VCaP (cell line): ENCODE results near the gene RGS14.

Source experiments
- H3K27ac ChIP-seq: fragments of 450-650 bp; 2 replicates; pipeline ENCODE4 v1.5.1; 2017
- CTCF ChIP-seq: fragments of 450-650 bp; conservative IDR thresholded peaks from 2 replicates; pipeline ENCODE4 v1.5.1; 2017; ENCODE audit warnings: mild to moderate bottlenecking, moderate library complexity

RGS14 gene

GRCh38 chr5:177317959-177318377 is 39.8 kb upstream of the RGS14 start:
- H3K27ac ChIP-seq = no peak overlapping the region
- peak; percentile 99 for TF ChIP-seq CTCF

- TF ChIP-seq CTCF = no peak
- H3K27ac ChIP-seq = no peak overlapping the region
These were observed 37.7 kb upstream of the RGS14 start for GRCh38 chr5:177319913-177320588.

GRCh38 chr5:177320879-177321278 is 36.8 kb upstream of the RGS14 start:
- H3K27ac ChIP-seq = no peak overlapping the region
- no peak for TF ChIP-seq CTCF

GRCh38 chr5:177325868-177326381 is 31.8 kb upstream of the RGS14 start:
- no peak overlapping the region for H3K27ac ChIP-seq
- no peak for TF ChIP-seq CTCF

- TF ChIP-seq CTCF = no peak
- no peak overlapping the region for H3K27ac ChIP-seq
These were observed 29.9 kb upstream of the RGS14 start for GRCh38 chr5:177327539-177328522.

- no peak overlapping the region for H3K27ac ChIP-seq
- TF ChIP-seq CTCF = no peak
These were observed 29.0 kb upstream of the RGS14 start for GRCh38 chr5:177328545-177329231.

- no peak overlapping the region for H3K27ac ChIP-seq
- TF ChIP-seq CTCF = no peak
These were observed 27.8 kb upstream of the RGS14 start for GRCh38 chr5:177329883-177330282.
